Hepatocyte (in vitro differentiated cells): ENCODE measurements around the gene VSIG8. TPM values are rescaled to one million over a fixed set of nuclear protein-coding genes. Genes with fewer than 3 reads are reported as not detected.

Source experiments
- DNase-seq: peaks from one replicate; pipeline ENCODE4 v3.0.0-alpha.2; 2016; ENCODE audit warnings: low spot score
- H2AFZ ChIP-seq: fragments of 200-600 bp; sonication (generic); 2 replicates; pipeline ENCODE4 v1.6.0; 2016; ENCODE audit warnings: antibody characterized with exemption, mild to moderate bottlenecking
- H3K27ac ChIP-seq: fragments of 200-600 bp; sonication (generic); 2 replicates; pipeline ENCODE4 v1.5.1; 2016; ENCODE audit warnings: mild to moderate bottlenecking
- H3K27me3 ChIP-seq: fragments of 200-600 bp; sonication (generic); 2 replicates; pipeline ENCODE4 v1.6.1; 2016
- H3K36me3 ChIP-seq: fragments of 200-600 bp; sonication (generic); replicated peaks from 2 replicates; pipeline ENCODE4 v1.5.1; 2016; ENCODE audit warnings: low read depth; ENCODE audit not compliant: insufficient read depth
- H3K4me1 ChIP-seq: fragments of 200-600 bp; sonication (generic); 2 replicates; pipeline ENCODE4 v1.5.1; 2016; ENCODE audit warnings: mild to moderate bottlenecking, moderate library complexity; ENCODE audit not compliant: insufficient read depth
- H3K4me2 ChIP-seq: fragments of 200-600 bp; sonication (generic); 2 replicates; pipeline ENCODE4 v1.6.0; 2016
- H3K4me3 ChIP-seq: fragments of 200-600 bp; sonication (generic); 2 replicates; pipeline ENCODE4 v1.5.1; 2016; ENCODE audit warnings: mild to moderate bottlenecking
- H3K79me2 ChIP-seq: fragments of 200-600 bp; sonication (generic); 2 replicates; pipeline ENCODE4 v1.6.0; 2017; ENCODE audit warnings: mild to moderate bottlenecking
- H3K9me2 ChIP-seq: fragments of 200-600 bp; sonication (generic); replicated peaks from 2 replicates; pipeline ENCODE4 v1.6.0; 2017; ENCODE audit warnings: mild to moderate bottlenecking; ENCODE audit not compliant: insufficient read depth
- H3K9me3 ChIP-seq: fragments of 200-600 bp; sonication (generic); 2 replicates; pipeline ENCODE4 v1.5.1; 2016; ENCODE audit warnings: low read depth, mild to moderate bottlenecking
- H4K20me1 ChIP-seq: fragments of 200-600 bp; sonication (generic); 2 replicates; pipeline ENCODE4 v1.6.0; 2016; ENCODE audit warnings: mild to moderate bottlenecking; ENCODE audit not compliant: insufficient read depth, poor library complexity, severe bottlenecking
- EZH2 ChIP-seq: fragments of 200-600 bp; sonication (generic); IDR thresholded peaks from 2 replicates; pipeline ENCODE4 v1.6.1; 2016; ENCODE audit warnings: antibody characterized with exemption, mild to moderate bottlenecking, borderline replicate concordance
- EZH2phosphoT487 ChIP-seq: fragments of 200-600 bp; sonication (generic); IDR thresholded peaks from one replicate; pipeline ENCODE4 v1.6.1; 2018; ENCODE audit warnings: antibody characterized with exemption, mild to moderate bottlenecking, low read depth, moderate library complexity; ENCODE audit not compliant: unreplicated experiment, severe bottlenecking
- WGBS: methylation state at CpG from one replicate; pipeline ENCODE4 v1.1.6; 2016; ENCODE audit warnings: low lambda C conversion rate; ENCODE audit errors: missing lambda C conversion rate; 5-methylcytosine and 5-hydroxymethylcytosine counted together
- polyA plus RNA-seq: library from polyadenylated mRNA; unstranded; fragments of >200 nt; fragmentation: Nextera tagmentation; extraction: Ambion mirVana; gene quantifications from 2 replicates; pipeline ENCODE4 v1.2.1, GENCODE V29; 2016
- total RNA-seq: library from RNA; depleted of rRNA; stranded (reverse); fragments of >200 nt; gene quantifications from 2 replicates; pipeline ENCODE4 v1.2.3, GENCODE V29; 2014
- TF ChIP-seq, protein P1 (sequence below): fragments of 200-600 bp; sonication (generic); IDR thresholded peaks from 2 replicates; pipeline ENCODE4 v1.5.1; 2016; ENCODE audit warnings: antibody characterized with exemption, mild to moderate bottlenecking; ENCODE audit not compliant: poor library complexity

Gene VSIG8
- total and polyA plus RNA-seq, 2 experiments from 2014 or later = 0.13 to 0.33 TPM

DNA sequence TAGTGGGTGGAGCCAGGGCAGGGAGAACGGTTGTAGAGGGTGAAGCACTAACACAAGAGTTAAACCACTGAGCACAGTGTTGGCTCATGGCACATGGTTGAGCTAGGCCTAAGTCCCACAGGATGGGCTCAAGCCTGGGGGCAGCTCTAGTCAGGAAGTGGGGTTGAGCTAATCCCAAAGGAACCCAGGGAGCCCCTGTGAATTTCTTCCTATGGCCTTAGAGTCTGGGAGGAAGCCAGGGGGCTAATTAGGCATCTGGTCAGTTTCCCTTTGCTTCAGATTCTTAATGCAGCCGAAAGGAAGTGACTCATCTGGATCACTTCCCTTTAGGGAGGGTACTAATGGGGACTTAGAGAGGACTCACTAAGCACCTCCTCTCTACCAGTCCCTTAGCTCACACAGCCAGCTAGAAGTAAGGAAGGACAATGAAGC lies 27.4 kb upstream of the VSIG8 start:
- no peak overlapping the region for H3K4me3 ChIP-seq
- no peaks in the 10 kb centered on the region for H3K4me1 ChIP-seq
- no peak overlapping the region for H2AFZ ChIP-seq
- no peaks in the 10 kb centered on the region for H3K27me3 ChIP-seq
- no peak for DNase-seq
- 56% methylated on average over 2 of the region's 2 CpGs for WGBS
- no peaks in the 10 kb centered on the region for H4K20me1 ChIP-seq
- no peak for TF ChIP-seq EZH2
- TF ChIP-seq, protein P1, sequence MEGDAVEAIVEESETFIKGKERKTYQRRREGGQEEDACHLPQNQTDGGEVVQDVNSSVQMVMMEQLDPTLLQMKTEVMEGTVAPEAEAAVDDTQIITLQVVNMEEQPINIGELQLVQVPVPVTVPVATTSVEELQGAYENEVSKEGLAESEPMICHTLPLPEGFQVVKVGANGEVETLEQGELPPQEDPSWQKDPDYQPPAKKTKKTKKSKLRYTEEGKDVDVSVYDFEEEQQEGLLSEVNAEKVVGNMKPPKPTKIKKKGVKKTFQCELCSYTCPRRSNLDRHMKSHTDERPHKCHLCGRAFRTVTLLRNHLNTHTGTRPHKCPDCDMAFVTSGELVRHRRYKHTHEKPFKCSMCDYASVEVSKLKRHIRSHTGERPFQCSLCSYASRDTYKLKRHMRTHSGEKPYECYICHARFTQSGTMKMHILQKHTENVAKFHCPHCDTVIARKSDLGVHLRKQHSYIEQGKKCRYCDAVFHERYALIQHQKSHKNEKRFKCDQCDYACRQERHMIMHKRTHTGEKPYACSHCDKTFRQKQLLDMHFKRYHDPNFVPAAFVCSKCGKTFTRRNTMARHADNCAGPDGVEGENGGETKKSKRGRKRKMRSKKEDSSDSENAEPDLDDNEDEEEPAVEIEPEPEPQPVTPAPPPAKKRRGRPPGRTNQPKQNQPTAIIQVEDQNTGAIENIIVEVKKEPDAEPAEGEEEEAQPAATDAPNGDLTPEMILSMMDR = no peak
- no peak for TF ChIP-seq EZH2phosphoT487
- H3K36me3 ChIP-seq = no peaks in the 10 kb centered on the region
- no peaks in the 10 kb centered on the region for H3K9me3 ChIP-seq
- no peaks in the 10 kb centered on the region for H3K79me2 ChIP-seq
- no peak overlapping the region for H3K4me2 ChIP-seq
- H3K27ac ChIP-seq = no peak overlapping the region
- H3K9me2 ChIP-seq = no peaks in the 10 kb centered on the region

DNA sequence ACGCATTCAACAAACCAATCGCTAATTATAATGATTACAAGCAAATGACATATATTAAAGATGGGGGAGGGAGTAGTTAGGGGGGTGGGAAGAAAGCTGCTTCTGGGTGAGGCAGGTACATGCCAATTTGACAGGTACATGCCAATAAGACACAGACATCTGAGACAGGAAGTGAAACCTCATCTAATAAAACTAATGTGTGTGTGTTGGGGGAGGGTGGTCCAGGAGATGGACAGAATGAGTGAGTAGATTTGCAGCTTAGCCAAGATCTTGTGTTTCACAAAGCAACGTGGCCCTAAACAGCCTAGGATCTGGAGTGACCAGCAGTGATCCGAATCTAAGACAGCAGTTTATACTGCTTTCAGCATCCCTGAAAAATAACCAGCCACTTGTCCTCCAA lies 26.7 kb upstream of the VSIG8 start:
- no peaks in the 10 kb centered on the region for H3K36me3 ChIP-seq
- WGBS = 94% methylated on average over 4 of the region's 4 CpGs
- no peak for DNase-seq
- TF ChIP-seq EZH2phosphoT487 (no peak), EZH2 (no peak)
- TF ChIP-seq, protein P1 = no peak
- H3K4me3 ChIP-seq = no peak overlapping the region
- H3K4me1 ChIP-seq = no peaks in the 10 kb centered on the region
- no peak overlapping the region for H3K27ac ChIP-seq
- no peak overlapping the region for H3K4me2 ChIP-seq
- no peaks in the 10 kb centered on the region for H3K9me3 ChIP-seq
- H3K9me2 ChIP-seq = no peaks in the 10 kb centered on the region
- H3K79me2 ChIP-seq = no peaks in the 10 kb centered on the region
- no peaks in the 10 kb centered on the region for H3K27me3 ChIP-seq
- no peak overlapping the region for H2AFZ ChIP-seq
- no peaks in the 10 kb centered on the region for H4K20me1 ChIP-seq

DNA sequence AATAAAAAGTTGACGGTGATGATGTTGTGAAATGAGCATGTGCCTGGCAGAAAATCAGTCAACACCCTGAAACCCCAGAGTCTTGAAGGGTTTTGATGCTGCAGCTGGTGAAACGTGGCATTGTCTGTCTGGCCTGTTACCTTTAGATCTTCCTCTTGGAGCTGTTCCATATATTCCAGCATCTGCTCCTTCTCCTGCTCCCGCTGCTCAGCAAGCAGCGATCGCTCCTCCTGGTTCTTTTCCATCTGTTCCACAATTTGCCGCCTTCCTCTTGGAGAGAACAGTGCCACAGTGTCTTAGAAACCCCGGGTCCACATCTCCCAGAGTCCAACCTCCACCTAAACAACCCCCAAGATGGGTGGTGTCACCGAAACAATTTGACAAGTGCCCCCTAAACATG lies 21.8 kb upstream of the VSIG8 start:
- 76% methylated on average over 8 of the region's 8 CpGs for WGBS
- TF ChIP-seq EZH2 = no peak
- TF ChIP-seq, protein P1 = no peak
- TF ChIP-seq EZH2phosphoT487 = no peak

DNA sequence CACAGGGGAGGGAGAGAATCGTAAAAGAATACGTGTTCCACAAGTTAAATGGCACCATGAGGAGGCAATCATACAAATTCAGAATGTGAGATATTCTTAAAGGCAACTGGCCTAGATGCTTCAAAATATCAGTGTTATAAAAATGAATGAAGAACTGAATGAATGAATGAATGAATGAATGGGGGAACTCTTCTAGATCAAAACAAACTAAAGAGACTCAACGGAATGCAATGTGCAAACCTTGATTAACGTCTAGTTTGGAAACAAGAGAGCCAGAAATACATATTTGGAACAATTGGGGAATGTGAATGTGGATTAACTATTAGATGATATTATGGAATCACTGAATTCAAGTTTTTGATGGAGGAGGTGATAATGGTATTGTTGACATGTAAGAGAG lies 20.7 kb upstream of the VSIG8 start:
- no peaks in the 10 kb centered on the region for H3K9me2 ChIP-seq
- H2AFZ ChIP-seq = no peak overlapping the region
- H3K79me2 ChIP-seq = no peaks in the 10 kb centered on the region
- 66% methylated on average over 4 of the region's 4 CpGs for WGBS
- no peaks in the 10 kb centered on the region for H3K27me3 ChIP-seq
- H3K4me1 ChIP-seq = peaks cover 2% of the 10 kb centered on the region
- no peak overlapping the region for H3K27ac ChIP-seq
- no peaks in the 10 kb centered on the region for H3K36me3 ChIP-seq
- no peak for DNase-seq
- TF ChIP-seq EZH2phosphoT487 = no peak
- TF ChIP-seq EZH2 = no peak
- TF ChIP-seq, protein P1 = no peak
- H3K9me3 ChIP-seq = no peaks in the 10 kb centered on the region
- H3K4me3 ChIP-seq = no peak overlapping the region
- H3K4me2 ChIP-seq = no peak overlapping the region
- no peaks in the 10 kb centered on the region for H4K20me1 ChIP-seq

More for the DNA sequence above, 21.8 kb upstream of the VSIG8 start:
- H3K27me3 ChIP-seq = no peaks in the 10 kb centered on the region
- H4K20me1 ChIP-seq = no peaks in the 10 kb centered on the region
- no peak for DNase-seq
- no peak overlapping the region for H3K4me2 ChIP-seq
- H2AFZ ChIP-seq = no peak overlapping the region
- H3K4me3 ChIP-seq = no peak overlapping the region
- no peaks in the 10 kb centered on the region for H3K36me3 ChIP-seq
- no peaks in the 10 kb centered on the region for H3K9me3 ChIP-seq
- peaks cover 2% of the 10 kb centered on the region for H3K4me1 ChIP-seq
- no peak overlapping the region for H3K27ac ChIP-seq
- no peaks in the 10 kb centered on the region for H3K79me2 ChIP-seq
- no peaks in the 10 kb centered on the region for H3K9me2 ChIP-seq
